ENCODE data around the gene HTATSF1. TPM values are rescaled to one million over a fixed set of nuclear protein-coding genes. Genes with fewer than 3 reads are reported as not detected.
A peak's percentile ranks its signal among the peaks of the same experiment; 100 is the strongest.

HTATSF1 gene
- total RNA-seq, 4 donors from 2014 or later, result 34.0 to 44.8 (median 40.7) TPM

DNA sequence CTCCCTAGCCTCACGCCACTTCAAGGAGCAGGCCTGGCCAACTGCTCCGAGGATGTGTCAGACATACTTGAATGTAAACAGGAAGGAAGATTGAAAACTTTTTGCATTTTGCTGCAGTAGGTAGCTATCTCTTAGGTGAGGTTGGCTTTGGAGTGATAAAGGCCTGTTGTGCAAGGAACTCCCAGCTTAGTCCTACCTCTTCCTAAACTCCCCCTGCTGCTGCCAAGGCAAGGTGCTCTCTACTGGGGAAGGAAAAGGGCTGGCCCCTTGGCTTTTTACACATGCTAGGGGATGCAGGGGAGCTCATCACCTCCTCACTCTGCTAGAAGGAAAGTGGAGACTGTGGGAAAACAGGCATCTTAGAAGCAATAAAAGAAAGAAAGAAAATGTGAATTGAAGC, 20.4 kb upstream of the HTATSF1 start:
- WGBS, 2 donors (ENCODE audit: low coverage in 1 of 2), result 67% methylated on average over 2 of the region's 2 CpGs; no CpG with 5 or more reads in 1 of the 2 donors
- Histone ChIP-seq H3K4me1 (no peaks in the 10 kb centered on the region), H3K9me3 (no peaks in the 10 kb centered on the region), H3K36me3 (no peaks in the 10 kb centered on the region), H3K4me3 (no peak overlapping the region), H3K27ac (no peak overlapping the region), H3K27me3 (no peaks in the 10 kb centered on the region)
- in situ Hi-C loops (cut with MboI; ENCODE audit: low pct_ligation_motif_present in 1 of 4, low pct_unique_long_range_greater_than_20kb in 1 of 4, low sequenced_read_pairs in 3 of 4) (no loop called here), intact Hi-C loops (cut with DNase I; ENCODE audit: low total_unique reads) (no loop called here)
- no peak for TF ChIP-seq POLR2A (IDR thresholded peaks at IDR 0.05)
- TF ChIP-seq, protein P1, sequence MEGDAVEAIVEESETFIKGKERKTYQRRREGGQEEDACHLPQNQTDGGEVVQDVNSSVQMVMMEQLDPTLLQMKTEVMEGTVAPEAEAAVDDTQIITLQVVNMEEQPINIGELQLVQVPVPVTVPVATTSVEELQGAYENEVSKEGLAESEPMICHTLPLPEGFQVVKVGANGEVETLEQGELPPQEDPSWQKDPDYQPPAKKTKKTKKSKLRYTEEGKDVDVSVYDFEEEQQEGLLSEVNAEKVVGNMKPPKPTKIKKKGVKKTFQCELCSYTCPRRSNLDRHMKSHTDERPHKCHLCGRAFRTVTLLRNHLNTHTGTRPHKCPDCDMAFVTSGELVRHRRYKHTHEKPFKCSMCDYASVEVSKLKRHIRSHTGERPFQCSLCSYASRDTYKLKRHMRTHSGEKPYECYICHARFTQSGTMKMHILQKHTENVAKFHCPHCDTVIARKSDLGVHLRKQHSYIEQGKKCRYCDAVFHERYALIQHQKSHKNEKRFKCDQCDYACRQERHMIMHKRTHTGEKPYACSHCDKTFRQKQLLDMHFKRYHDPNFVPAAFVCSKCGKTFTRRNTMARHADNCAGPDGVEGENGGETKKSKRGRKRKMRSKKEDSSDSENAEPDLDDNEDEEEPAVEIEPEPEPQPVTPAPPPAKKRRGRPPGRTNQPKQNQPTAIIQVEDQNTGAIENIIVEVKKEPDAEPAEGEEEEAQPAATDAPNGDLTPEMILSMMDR (IDR thresholded peaks at IDR 0.05), result peak in 2 of 5 experiments; percentile 8
- no peak for DNase-seq

DNA sequence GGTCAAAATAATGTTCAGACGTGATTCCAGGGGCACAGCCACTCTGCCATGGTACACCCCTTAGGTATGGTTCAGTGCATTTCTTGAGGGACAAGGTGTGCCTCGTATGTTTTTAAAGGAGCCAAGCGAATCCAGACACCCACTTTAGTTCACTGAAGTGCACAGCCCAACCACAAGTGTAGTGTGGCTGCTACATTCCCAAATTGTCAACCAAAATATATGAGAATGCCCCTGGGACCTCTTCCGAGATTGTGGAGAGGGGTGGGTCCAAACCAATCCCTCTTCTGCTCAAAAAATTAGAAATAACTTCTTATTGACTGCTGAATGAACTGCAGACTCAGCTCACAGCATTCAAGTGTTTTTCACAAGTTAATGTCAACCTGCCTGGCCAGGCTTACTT, 17.0 kb upstream of the HTATSF1 start:
- Histone ChIP-seq H3K4me1 (no peaks in the 10 kb centered on the region), H3K4me3 (no peak overlapping the region), H3K27ac (no peak overlapping the region), H3K36me3 (no peaks in the 10 kb centered on the region), H3K27me3 (no peaks in the 10 kb centered on the region), H3K9me3 (no peaks in the 10 kb centered on the region)
- intact Hi-C loops (cut with DNase I; ENCODE audit: low total_unique reads), result no loop called here
- WGBS, 2 donors (ENCODE audit: low coverage in 1 of 2), result 0 to 35% methylated on average over 1 to 4 of the region's 4 CpGs
- DNase-seq, result no peak
- in situ Hi-C loops (cut with MboI; ENCODE audit: low pct_ligation_motif_present in 1 of 4, low pct_unique_long_range_greater_than_20kb in 1 of 4, low sequenced_read_pairs in 3 of 4), result no loop called here
- TF ChIP-seq EP300 (IDR thresholded peaks at IDR 0.05; ENCODE audit: low read depth) (no peak), POLR2AphosphoS5 (IDR thresholded peaks at IDR 0.05) (no peak), POLR2A (IDR thresholded peaks at IDR 0.05) (no peak)
- TF ChIP-seq, protein P1 (IDR thresholded peaks at IDR 0.05), result no peak

DNA sequence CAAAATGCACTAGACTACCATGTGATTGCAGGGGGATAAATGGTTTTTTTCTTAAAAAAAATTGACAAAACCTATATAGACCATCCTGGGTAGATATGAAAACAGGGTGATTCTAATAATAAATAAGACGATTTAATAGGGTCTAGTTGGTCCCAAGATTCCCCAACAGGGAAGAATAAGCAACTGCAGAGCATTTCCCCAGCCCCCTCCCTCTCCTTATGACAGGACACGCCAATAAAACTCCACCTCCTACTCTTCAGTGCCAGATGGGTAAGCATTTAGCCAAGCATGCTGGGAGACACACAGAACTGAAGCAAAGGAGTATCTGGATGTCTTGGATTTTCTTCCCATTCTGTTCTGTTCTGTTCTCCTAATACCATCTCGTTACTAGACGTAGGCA, 9.7 kb upstream of the HTATSF1 start, which contains the start of gene BRS3:
BRS3 (plus strand) TSS at position 301 of the 400 bp plus-strand sequence. CDS start 168 bp downstream, outside the sequence.
- DNase-seq, result no peak
- WGBS, 2 donors (ENCODE audit: low coverage in 1 of 2), result 20 to 60% methylated on average over 1 to 4 of the region's 4 CpGs
- no peak within 1 kb of the TSS for H3K4me3 ChIP-seq
- H3K36me3 ChIP-seq, result no peaks in the 10 kb centered on the region
- H3K4me1 ChIP-seq, result no peaks in the 10 kb centered on the region
- no peaks in the 10 kb centered on the region for H3K9me3 ChIP-seq
- H3K27me3 ChIP-seq, result peaks cover 9% of the 10 kb centered on the region
- H3K27ac ChIP-seq, result no peak within 1 kb of the TSS
- in situ Hi-C loops (cut with MboI; ENCODE audit: low pct_ligation_motif_present in 1 of 4, low pct_unique_long_range_greater_than_20kb in 1 of 4, low sequenced_read_pairs in 3 of 4), result no loop called here
- intact Hi-C loops (cut with DNase I; ENCODE audit: low total_unique reads), result no loop called here
- TF ChIP-seq POLR2A (IDR thresholded peaks at IDR 0.05) (no peak), EP300 (IDR thresholded peaks at IDR 0.05; ENCODE audit: low read depth) (no peak), POLR2AphosphoS5 (IDR thresholded peaks at IDR 0.05) (no peak)
- TF ChIP-seq, protein P1 (IDR thresholded peaks at IDR 0.05), result no peak

DNA sequence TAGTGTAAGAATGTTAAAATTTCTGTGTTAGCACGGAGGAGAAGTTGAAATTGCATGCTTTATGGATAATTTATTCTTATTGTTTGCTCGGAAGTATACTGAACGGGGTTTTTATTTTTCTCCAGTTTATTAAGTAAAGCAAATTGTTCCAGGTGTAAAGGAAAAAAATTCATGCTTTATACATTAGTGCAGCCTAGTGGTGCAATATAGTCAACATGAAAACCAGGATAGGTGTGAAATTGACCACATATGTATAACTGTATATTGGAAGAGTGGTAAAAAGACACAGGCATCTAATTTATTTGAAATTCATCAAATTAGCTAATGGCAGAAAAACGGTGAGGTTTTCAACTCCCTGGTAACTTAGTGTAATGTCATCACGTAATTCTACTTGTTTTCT, 8.7 kb upstream of the HTATSF1 start:
- intact Hi-C loops (cut with DNase I; ENCODE audit: low total_unique reads), result no loop called here
- Histone ChIP-seq H3K27ac (no peak overlapping the region), H3K27me3 (peaks cover 9% of the 10 kb centered on the region), H3K36me3 (no peaks in the 10 kb centered on the region), H3K9me3 (no peaks in the 10 kb centered on the region), H3K4me3 (no peak overlapping the region), H3K4me1 (no peaks in the 10 kb centered on the region)
- DNase-seq, result no peak
- in situ Hi-C loops (cut with MboI; ENCODE audit: low pct_ligation_motif_present in 1 of 4, low pct_unique_long_range_greater_than_20kb in 1 of 4, low sequenced_read_pairs in 3 of 4), result no loop called here
- 42 to 44% methylated on average over 5 of the region's 5 CpGs for WGBS, 2 donors (ENCODE audit: low coverage in 1 of 2)
- TF ChIP-seq, protein P1 (IDR thresholded peaks at IDR 0.05), result no peak
- no peak for TF ChIP-seq POLR2A (IDR thresholded peaks at IDR 0.05)
- TF ChIP-seq POLR2AphosphoS5 (IDR thresholded peaks at IDR 0.05), result no peak
- TF ChIP-seq EP300 (IDR thresholded peaks at IDR 0.05; ENCODE audit: low read depth), result no peak
